Stimulated activated effector memory CD8-positive, alpha-beta T cell treated with anti-CD3 and anti-CD28 coated beads, Interleukin-12 subunit alpha, Interleukin-12 subunit beta, amount 100 ng/mL, for 72 hours (primary cell): ENCODE measurements around the gene METTL24.

Experiments used
- ATAC-seq: fragments of 150-1000 bp; cut with Tn5 transposase; 2 replicates; pipeline ENCODE4 v1.10.0; 2021
- DNase-seq, 2 donors: peaks; one replicate each; pipeline ENCODE4 v3.0.0; 2021 to 2022; ENCODE audit warnings: low spot score in 2 of 2
- H3K27ac Mint-ChIP-seq: one replicate; pipeline ENCODE4 v1.8.0; 2022; ENCODE audit warnings: mild to moderate bottlenecking, mixed read lengths
- H3K36me3 Mint-ChIP-seq: one replicate; pipeline ENCODE4 v1.8.0; 2022; ENCODE audit warnings: mild to moderate bottlenecking, mixed read lengths
- H3K4me1 Mint-ChIP-seq: one replicate; pipeline ENCODE4 v1.8.0; 2022; ENCODE audit warnings: mixed read lengths
- H3K4me3 Mint-ChIP-seq: one replicate; pipeline ENCODE4 v1.8.0; 2022; ENCODE audit warnings: mild to moderate bottlenecking, mixed read lengths
- H3K9me3 Mint-ChIP-seq: one replicate; pipeline ENCODE4 v1.8.0; 2022; ENCODE audit warnings: mixed read lengths

METTL24 gene

GRCh38 chr6:110201151-110201884 lies 156.8 kb downstream of the METTL24 start:
- H3K9me3 Mint-ChIP-seq, result no peaks in the 10 kb centered on the region
- no peak overlapping the region for H3K27ac Mint-ChIP-seq
- peaks cover 6% of the 10 kb centered on the region for H3K4me1 Mint-ChIP-seq
- no peak for ATAC-seq
- no peak for DNase-seq
- no peak overlapping the region for H3K4me3 Mint-ChIP-seq
- peaks cover 7% of the 10 kb centered on the region for H3K36me3 Mint-ChIP-seq

GRCh38 chr6:110198561-110198960 lies 159.6 kb downstream of the METTL24 start:
- Mint-ChIP-seq H3K4me3 (no peak overlapping the region), H3K27ac (no peak overlapping the region), H3K4me1 (peaks cover 6% of the 10 kb centered on the region), H3K36me3 (peaks cover 15% of the 10 kb centered on the region), H3K9me3 (no peaks in the 10 kb centered on the region)
- no peak for ATAC-seq
- no peak for DNase-seq

GRCh38 chr6:110196874-110197273 lies 161.3 kb downstream of the METTL24 start:
- ATAC-seq (no peak), DNase-seq (no peak)
- Mint-ChIP-seq H3K9me3 (no peaks in the 10 kb centered on the region), H3K4me1 (no peaks in the 10 kb centered on the region), H3K4me3 (no peak overlapping the region), H3K27ac (no peak overlapping the region), H3K36me3 (peaks cover 22% of the 10 kb centered on the region)

- ATAC-seq (no peak), DNase-seq (no peak)
- H3K4me3 Mint-ChIP-seq, result no peak overlapping the region
- no peaks in the 10 kb centered on the region for H3K9me3 Mint-ChIP-seq
- H3K36me3 Mint-ChIP-seq, result peaks cover 22% of the 10 kb centered on the region
- H3K4me1 Mint-ChIP-seq, result no peaks in the 10 kb centered on the region
- no peak overlapping the region for H3K27ac Mint-ChIP-seq
These were observed 162.5 kb downstream of the METTL24 start for GRCh38 chr6:110195639-110196038.
